Upper lobe of left lung (tissue), 4 donors: ENCODE results near the gene ATP2B2.

Experiments used
- EP300 ChIP-seq, 4 donors: sonication (generic); formaldehyde crosslinking; IDR thresholded peaks; one replicate each; pipeline ENCODE4 v1.5.1; 2017; ENCODE audit warnings: antibody characterized with exemption in 4 of 4, control low read depth in 2 of 4
- POLR2A ChIP-seq, 4 donors: fragments of 450-650 bp; IDR thresholded peaks; one replicate each; pipeline ENCODE4 v1.5.1; 2016 to 2017; ENCODE audit warnings: antibody characterized with exemption in 4 of 4, mild to moderate bottlenecking in 2 of 4
- TF ChIP-seq, protein P1 (sequence below), 6 experiments: fragments of 450-650 bp in 4 of 6; fragments of 200-600 bp in 2 of 6; sonication (generic) in 2 of 6; IDR thresholded peaks; one replicate each; pipeline ENCODE4 v1.5.1; 2016 to 2019; ENCODE audit warnings: antibody characterized with exemption in 6 of 6

DNA sequence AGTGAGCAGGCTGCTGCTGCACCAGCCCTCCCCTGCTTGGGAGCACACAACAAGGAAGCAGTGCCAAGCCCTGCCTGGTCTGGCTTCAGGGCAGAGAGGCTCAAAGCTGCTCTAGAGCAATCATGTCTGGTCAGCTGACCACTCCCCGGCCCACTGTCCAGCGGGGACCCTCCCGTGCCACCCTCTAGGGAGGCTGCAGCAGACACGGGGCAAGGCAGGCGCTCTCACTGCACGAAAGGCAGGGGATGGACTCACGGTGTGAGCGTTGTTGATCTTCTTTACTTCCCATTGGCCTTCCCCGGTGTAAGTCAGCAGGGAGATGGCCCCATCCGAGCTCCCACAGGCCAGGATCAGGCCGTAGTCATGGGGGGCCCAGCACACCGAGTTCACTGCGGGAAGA is 193.7 kb downstream of the ATP2B2 start:
- TF ChIP-seq, protein P1, sequence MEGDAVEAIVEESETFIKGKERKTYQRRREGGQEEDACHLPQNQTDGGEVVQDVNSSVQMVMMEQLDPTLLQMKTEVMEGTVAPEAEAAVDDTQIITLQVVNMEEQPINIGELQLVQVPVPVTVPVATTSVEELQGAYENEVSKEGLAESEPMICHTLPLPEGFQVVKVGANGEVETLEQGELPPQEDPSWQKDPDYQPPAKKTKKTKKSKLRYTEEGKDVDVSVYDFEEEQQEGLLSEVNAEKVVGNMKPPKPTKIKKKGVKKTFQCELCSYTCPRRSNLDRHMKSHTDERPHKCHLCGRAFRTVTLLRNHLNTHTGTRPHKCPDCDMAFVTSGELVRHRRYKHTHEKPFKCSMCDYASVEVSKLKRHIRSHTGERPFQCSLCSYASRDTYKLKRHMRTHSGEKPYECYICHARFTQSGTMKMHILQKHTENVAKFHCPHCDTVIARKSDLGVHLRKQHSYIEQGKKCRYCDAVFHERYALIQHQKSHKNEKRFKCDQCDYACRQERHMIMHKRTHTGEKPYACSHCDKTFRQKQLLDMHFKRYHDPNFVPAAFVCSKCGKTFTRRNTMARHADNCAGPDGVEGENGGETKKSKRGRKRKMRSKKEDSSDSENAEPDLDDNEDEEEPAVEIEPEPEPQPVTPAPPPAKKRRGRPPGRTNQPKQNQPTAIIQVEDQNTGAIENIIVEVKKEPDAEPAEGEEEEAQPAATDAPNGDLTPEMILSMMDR (IDR thresholded peaks at IDR 0.05), result no peak
- TF ChIP-seq POLR2A (IDR thresholded peaks at IDR 0.05) (no peak), EP300 (IDR thresholded peaks at IDR 0.05) (no peak)
